Measurements from ENCODE around the gene TCF3. TPM values are rescaled to one million over a fixed set of nuclear protein-coding genes. Genes with fewer than 3 reads are reported as not detected.

TCF3 gene
- total and polyA plus RNA-seq, 4 donors, result 18.8 to 94.7 (median 77.5) TPM

DNA sequence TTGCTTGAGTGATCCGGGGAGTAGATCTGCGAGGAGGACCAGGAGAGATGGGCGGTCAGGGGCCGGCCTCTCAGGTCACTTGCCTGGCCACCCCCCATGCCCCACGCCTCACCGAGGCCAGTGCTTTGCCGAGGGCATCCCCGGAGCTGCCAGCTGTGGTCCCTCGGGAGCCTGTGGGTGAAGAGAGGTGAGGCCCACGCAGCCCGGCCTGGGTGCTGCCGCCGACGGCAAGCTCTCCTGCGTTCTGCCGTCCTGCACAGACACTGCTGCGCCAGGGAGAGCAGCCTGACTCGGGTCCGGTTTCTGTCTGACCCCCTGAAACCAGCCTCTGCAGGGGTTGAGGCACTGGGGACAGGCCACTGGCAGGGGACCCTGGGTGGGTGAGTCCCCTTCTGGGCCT, 31.4 kb downstream of the TCF3 start:
- Histone ChIP-seq H3K27me3 (ENCODE audit: control insufficient read depth, insufficient read depth, low read length) (no peaks in the 10 kb centered on the region), H3K9me3 (ENCODE audit: control insufficient read depth, insufficient read depth, low read length) (no peaks in the 10 kb centered on the region), H3K4me3 (ENCODE audit: low read depth, low read length) (no peak overlapping the region), H3K4me1 (ENCODE audit: control insufficient read depth, insufficient read depth, low read length) (no peaks in the 10 kb centered on the region), H3K27ac (ENCODE audit: low read depth, low read length) (no peak overlapping the region), H3K36me3 (ENCODE audit: control insufficient read depth, insufficient read depth, low read length) (peaks cover 94% of the 10 kb centered on the region)
- DNase-seq (ENCODE audit: low read depth in 4 of 6, low spot score in 6 of 6), result no peak
- 91% methylated on average over 19 of the region's 19 CpGs for WGBS (ENCODE audit: insufficient coverage)

DNA sequence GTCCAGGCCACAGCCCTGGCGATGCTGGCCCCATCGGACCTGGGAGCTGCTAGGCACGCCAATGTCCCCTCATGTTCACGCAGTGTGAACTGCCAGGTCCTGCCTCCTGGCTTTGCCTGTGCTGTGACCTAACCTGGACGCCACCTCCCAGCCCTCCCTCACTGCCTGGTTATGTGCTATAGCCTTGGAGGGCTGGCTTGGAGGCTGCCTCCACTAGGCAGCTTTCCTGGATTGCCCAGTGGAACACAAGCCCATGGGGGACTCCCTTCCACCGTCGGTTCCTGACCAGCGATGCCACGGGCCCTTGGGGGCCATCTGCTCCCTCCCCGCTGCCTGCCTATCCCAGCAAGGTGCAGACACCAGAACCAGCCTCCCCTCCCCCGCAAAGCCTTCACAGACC, 31.9 kb downstream of the TCF3 start:
- 90% methylated on average over 10 of the region's 11 CpGs for WGBS (ENCODE audit: insufficient coverage)
- H3K27ac ChIP-seq (ENCODE audit: low read depth, low read length), result no peak overlapping the region
- DNase-seq (ENCODE audit: low read depth in 4 of 6, low spot score in 6 of 6), result no peak
- no peaks in the 10 kb centered on the region for H3K9me3 ChIP-seq (ENCODE audit: control insufficient read depth, insufficient read depth, low read length)
- no peaks in the 10 kb centered on the region for H3K4me1 ChIP-seq (ENCODE audit: control insufficient read depth, insufficient read depth, low read length)
- no peaks in the 10 kb centered on the region for H3K27me3 ChIP-seq (ENCODE audit: control insufficient read depth, insufficient read depth, low read length)
- H3K36me3 ChIP-seq (ENCODE audit: control insufficient read depth, insufficient read depth, low read length), result peaks cover 92% of the 10 kb centered on the region
- no peak overlapping the region for H3K4me3 ChIP-seq (ENCODE audit: low read depth, low read length)

DNA sequence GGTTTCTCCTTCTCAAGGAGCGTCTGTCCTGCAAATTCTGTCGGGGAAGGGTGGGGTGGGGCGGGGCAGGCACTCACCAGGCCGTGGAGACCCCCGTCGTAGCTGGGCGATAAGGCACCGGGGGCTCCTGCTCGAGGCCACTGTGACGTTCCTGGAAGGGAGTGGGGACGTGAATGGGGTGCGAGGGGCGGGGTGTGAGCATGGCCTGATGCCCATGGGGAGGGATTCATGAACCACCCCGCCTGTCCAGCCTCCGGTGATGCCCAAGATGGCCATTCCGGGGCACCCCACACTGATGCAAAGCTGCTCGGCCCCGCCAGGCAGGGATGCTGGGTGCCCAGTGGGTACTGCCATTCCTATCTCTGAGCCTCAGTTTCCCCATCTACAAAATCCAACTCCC, 32.7 kb downstream of the TCF3 start:
- 86% methylated on average over 18 of the region's 18 CpGs for WGBS (ENCODE audit: insufficient coverage)
- DNase-seq (ENCODE audit: low read depth in 4 of 6, low spot score in 6 of 6), result no peak
- Histone ChIP-seq H3K27ac (ENCODE audit: low read depth, low read length) (no peak overlapping the region), H3K4me1 (ENCODE audit: control insufficient read depth, insufficient read depth, low read length) (no peaks in the 10 kb centered on the region), H3K27me3 (ENCODE audit: control insufficient read depth, insufficient read depth, low read length) (no peaks in the 10 kb centered on the region), H3K4me3 (ENCODE audit: low read depth, low read length) (no peak overlapping the region), H3K36me3 (ENCODE audit: control insufficient read depth, insufficient read depth, low read length) (peaks cover 92% of the 10 kb centered on the region), H3K9me3 (ENCODE audit: control insufficient read depth, insufficient read depth, low read length) (no peaks in the 10 kb centered on the region)

DNA sequence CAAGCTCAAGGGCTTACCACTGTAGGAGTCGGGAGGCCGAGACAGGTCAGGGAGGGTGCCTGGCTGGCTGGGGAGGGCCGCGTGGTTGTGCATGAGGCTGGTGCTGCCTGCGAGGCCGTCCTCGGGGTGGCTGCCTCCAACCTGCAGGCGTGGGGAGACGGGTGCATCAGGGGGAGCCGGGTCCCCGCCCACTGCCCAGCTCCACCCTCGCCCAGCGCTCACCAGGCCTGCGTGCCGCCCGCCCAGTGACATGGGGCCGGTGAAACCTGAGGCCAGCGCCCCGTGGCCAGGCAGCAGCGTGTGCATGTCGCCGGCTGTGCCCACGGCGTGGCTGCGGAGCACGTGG, 33.3 kb downstream of the TCF3 start:
- no peak overlapping the region for H3K4me3 ChIP-seq (ENCODE audit: low read depth, low read length)
- 96% methylated on average over 26 of the region's 26 CpGs for whole genome bisulfite sequencing (ENCODE audit: insufficient coverage)
- H3K27me3 ChIP-seq (ENCODE audit: control insufficient read depth, insufficient read depth, low read length), result no peaks in the 10 kb centered on the region
- no peaks in the 10 kb centered on the region for H3K4me1 ChIP-seq (ENCODE audit: control insufficient read depth, insufficient read depth, low read length)
- no peak for DNase-seq (ENCODE audit: low read depth in 4 of 6, low spot score in 6 of 6)
- no peaks in the 10 kb centered on the region for H3K9me3 ChIP-seq (ENCODE audit: control insufficient read depth, insufficient read depth, low read length)
- peaks cover 92% of the 10 kb centered on the region for H3K36me3 ChIP-seq (ENCODE audit: control insufficient read depth, insufficient read depth, low read length)
- H3K27ac ChIP-seq (ENCODE audit: low read depth, low read length), result no peak overlapping the region

DNA sequence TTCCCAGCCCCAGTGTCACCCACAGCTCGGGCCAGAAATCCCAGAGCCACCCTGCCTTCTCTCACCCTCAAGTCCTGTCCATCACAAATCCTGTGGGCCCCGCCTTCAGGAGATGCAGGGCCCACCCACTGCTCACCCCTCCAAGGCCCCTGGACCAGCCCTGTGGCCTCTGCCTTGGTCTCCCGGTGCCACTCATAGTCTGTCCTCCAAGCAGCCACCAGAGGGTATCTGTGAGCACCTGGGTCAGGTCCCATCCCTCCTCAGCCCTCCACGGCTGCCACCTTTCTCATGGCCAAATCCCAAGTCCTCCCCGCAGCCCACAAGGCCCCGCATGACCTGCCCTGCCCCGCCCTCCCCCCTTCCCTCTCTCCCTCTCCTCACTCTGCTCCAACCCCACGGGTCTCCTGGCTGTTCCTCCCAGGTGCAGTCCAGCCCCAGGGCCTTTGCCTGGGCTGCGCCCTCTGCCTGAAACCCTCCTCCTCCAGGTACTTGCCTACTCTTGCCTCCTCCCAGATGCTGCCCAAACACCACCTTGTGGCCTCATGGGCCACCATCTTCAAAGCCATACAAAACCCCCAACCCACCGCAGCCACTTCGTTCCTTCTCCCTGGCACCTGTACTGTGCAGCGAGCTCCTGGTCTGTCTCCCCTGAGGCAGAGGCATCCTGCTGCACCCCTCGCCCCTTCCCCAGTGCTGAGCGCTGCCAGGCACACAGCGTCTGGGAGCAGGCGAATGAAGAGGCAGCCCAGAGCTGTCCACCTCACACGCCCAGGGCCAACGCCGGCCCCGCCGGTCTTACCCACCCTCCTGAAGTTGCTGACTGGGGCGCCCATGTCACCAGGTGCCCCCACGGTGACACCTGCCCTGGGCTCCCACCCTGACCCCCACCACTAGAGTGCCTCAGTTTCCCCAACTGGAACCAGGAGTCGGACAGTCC, 34.0 kb downstream of the TCF3 start:
- Histone ChIP-seq H3K27ac (ENCODE audit: low read depth, low read length) (no peak overlapping the region), H3K36me3 (ENCODE audit: control insufficient read depth, insufficient read depth, low read length) (peaks cover 93% of the 10 kb centered on the region), H3K4me3 (ENCODE audit: low read depth, low read length) (no peak overlapping the region), H3K4me1 (ENCODE audit: control insufficient read depth, insufficient read depth, low read length) (no peaks in the 10 kb centered on the region), H3K9me3 (ENCODE audit: control insufficient read depth, insufficient read depth, low read length) (no peaks in the 10 kb centered on the region), H3K27me3 (ENCODE audit: control insufficient read depth, insufficient read depth, low read length) (no peaks in the 10 kb centered on the region)
- WGBS (ENCODE audit: insufficient coverage), result 84% methylated on average over 23 of the region's 24 CpGs
- no peak for DNase-seq (ENCODE audit: low read depth in 4 of 6, low spot score in 6 of 6)

DNA sequence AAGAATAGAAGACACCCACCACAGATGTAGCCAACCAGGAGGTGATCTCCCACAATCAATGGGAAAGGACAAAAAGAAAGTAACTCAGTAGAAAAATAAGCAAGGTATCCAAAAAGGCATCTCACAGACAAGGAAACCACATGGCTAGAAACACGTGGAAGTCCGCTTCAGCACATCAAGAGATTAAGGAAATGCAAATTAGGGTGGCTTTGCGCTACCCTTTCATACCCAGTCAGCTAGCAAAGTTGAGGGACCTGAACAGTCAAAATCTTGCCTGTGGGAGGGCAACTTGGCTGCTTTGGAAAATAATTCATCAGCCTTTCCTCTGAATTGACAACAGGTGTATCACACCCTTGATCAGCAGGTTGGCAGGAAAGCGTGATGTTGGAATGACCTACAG, 35.5 kb downstream of the TCF3 start:
- Histone ChIP-seq H3K4me3 (ENCODE audit: low read depth, low read length) (no peak overlapping the region), H3K27me3 (ENCODE audit: control insufficient read depth, insufficient read depth, low read length) (no peaks in the 10 kb centered on the region), H3K27ac (ENCODE audit: low read depth, low read length) (no peak overlapping the region), H3K9me3 (ENCODE audit: control insufficient read depth, insufficient read depth, low read length) (no peaks in the 10 kb centered on the region), H3K4me1 (ENCODE audit: control insufficient read depth, insufficient read depth, low read length) (no peaks in the 10 kb centered on the region), H3K36me3 (ENCODE audit: control insufficient read depth, insufficient read depth, low read length) (peaks cover 93% of the 10 kb centered on the region)
- WGBS (ENCODE audit: insufficient coverage), result 100% methylated on average over 1 of the region's 4 CpGs
- no peak for DNase-seq (ENCODE audit: low read depth in 4 of 6, low spot score in 6 of 6)

DNA sequence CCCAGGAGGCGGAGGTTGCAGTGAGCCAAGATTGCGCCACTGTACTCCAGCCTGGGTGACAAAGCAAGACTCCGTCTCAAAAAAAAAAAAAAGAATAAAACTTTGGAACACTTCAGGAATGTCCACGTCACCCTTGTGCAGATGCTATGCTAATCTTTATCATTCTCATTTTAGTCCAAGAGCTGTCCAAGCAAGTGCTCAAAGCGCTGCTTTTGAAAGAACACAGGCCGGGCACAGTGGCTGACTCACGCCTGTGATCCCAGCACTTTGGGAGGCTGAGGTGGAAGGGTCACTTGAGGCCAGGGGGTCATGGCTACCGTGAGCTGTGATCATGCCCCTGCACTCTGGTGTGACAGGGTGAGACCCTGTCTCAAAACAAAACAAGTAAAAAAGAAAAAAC, 36.0 kb downstream of the TCF3 start:
- Histone ChIP-seq H3K4me3 (ENCODE audit: low read depth, low read length) (no peak overlapping the region), H3K27me3 (ENCODE audit: control insufficient read depth, insufficient read depth, low read length) (no peaks in the 10 kb centered on the region), H3K27ac (ENCODE audit: low read depth, low read length) (no peak overlapping the region), H3K4me1 (ENCODE audit: control insufficient read depth, insufficient read depth, low read length) (no peaks in the 10 kb centered on the region), H3K9me3 (ENCODE audit: control insufficient read depth, insufficient read depth, low read length) (no peaks in the 10 kb centered on the region), H3K36me3 (ENCODE audit: control insufficient read depth, insufficient read depth, low read length) (peaks cover 93% of the 10 kb centered on the region)
- DNase-seq (ENCODE audit: low read depth in 4 of 6, low spot score in 6 of 6), result no peak
- 93% methylated on average over 5 of the region's 8 CpGs for WGBS (ENCODE audit: insufficient coverage)

DNA sequence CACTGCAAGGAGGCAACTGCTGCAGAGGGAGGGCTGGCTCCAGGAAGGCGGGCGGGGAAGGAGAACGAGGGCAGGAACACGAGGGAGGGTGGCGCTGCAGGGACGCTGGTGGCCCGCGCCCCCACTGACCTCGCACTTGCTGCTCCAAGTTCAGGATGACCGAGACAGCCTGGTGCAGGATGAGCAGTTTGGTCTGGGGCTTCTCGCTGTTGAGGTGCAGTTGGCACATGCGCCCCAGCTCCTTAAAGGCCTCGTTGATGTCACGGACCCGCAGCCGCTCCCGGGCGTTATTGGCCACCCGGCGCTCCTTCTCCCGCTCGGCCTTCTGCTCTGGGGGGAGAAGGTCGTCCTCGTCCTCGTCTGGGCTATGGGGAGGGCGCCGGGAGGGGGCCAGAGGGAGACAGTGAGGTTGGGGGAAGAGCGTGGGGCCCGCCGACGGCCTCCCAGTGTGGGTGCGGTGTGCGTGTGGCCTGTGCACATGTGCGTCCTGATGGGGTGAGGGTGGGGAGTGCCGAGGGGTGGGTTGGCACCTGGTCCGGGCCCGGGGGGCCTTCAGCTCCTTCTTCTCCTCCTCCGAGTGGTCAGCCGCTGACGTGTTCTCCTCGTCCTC, 37.2 kb downstream of the TCF3 start:
- Histone ChIP-seq H3K27ac (ENCODE audit: low read depth, low read length) (no peak overlapping the region), H3K4me1 (ENCODE audit: control insufficient read depth, insufficient read depth, low read length) (no peaks in the 10 kb centered on the region), H3K9me3 (ENCODE audit: control insufficient read depth, insufficient read depth, low read length) (no peaks in the 10 kb centered on the region), H3K4me3 (ENCODE audit: low read depth, low read length) (no peak overlapping the region), H3K36me3 (ENCODE audit: control insufficient read depth, insufficient read depth, low read length) (peaks cover 91% of the 10 kb centered on the region), H3K27me3 (ENCODE audit: control insufficient read depth, insufficient read depth, low read length) (no peaks in the 10 kb centered on the region)
- 90% methylated on average over 38 of the region's 41 CpGs for WGBS (ENCODE audit: insufficient coverage)
- DNase-seq (ENCODE audit: low read depth in 4 of 6, low spot score in 6 of 6), result no peak

DNA sequence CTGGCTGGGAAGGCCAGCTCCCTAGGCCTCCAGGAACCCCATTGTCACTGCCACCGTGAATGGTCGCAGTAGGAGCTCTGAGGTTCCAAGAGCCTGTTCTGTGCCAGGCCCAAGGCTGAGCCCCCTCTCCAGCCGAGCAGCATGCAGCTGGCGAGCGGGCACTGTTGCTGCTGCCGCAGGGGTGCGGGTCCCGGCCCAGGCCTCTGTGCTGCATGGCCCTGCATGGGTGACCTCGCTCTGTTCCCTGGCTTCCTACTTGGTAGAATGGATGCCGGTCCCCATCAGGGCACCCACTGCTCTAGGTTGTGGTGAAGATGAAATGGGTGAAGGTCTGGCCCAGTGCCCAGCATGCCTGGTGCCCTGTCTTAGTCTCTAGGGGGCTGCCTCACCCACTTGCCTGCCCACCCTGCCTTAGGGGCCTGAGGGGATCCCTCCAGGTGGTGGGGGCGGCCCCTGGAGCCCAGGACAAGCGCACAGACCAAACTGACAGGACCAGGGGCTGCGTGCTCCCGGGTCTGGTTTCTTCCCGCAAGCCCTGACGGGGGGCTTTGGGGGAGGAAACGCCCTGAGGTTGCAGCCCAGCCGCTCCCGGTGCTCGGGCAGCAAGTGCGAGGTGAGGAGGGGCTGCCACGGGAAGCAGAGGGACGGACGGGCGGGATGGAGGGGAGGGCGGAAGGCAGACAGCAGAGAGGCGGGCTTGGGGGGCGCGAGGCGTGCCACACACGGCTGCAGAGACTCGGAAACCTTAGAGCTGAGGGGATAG, 38.4 kb downstream of the TCF3 start:
- Histone ChIP-seq H3K4me1 (ENCODE audit: control insufficient read depth, insufficient read depth, low read length) (no peaks in the 10 kb centered on the region), H3K36me3 (ENCODE audit: control insufficient read depth, insufficient read depth, low read length) (peaks cover 90% of the 10 kb centered on the region)
- 93% methylated on average over 30 of the region's 32 CpGs for WGBS (ENCODE audit: insufficient coverage)

More for the DNA sequence above, 38.4 kb downstream of the TCF3 start:
- DNase-seq (ENCODE audit: low read depth in 4 of 6, low spot score in 6 of 6), result no peak
- H3K9me3 ChIP-seq (ENCODE audit: control insufficient read depth, insufficient read depth, low read length), result no peaks in the 10 kb centered on the region
- H3K4me3 ChIP-seq (ENCODE audit: low read depth, low read length), result no peak overlapping the region
- no peaks in the 10 kb centered on the region for H3K27me3 ChIP-seq (ENCODE audit: control insufficient read depth, insufficient read depth, low read length)
- no peak overlapping the region for H3K27ac ChIP-seq (ENCODE audit: low read depth, low read length)

All from spinal cord (tissue), 10 donors.